ENCODE measurements around the gene LARGE1. TPM values are rescaled to one million over a fixed set of nuclear protein-coding genes. Genes with fewer than 3 reads are reported as not detected.

The LARGE1 gene
- total RNA-seq, 1 donor from 2014 or later = 81.6 TPM

DNA sequence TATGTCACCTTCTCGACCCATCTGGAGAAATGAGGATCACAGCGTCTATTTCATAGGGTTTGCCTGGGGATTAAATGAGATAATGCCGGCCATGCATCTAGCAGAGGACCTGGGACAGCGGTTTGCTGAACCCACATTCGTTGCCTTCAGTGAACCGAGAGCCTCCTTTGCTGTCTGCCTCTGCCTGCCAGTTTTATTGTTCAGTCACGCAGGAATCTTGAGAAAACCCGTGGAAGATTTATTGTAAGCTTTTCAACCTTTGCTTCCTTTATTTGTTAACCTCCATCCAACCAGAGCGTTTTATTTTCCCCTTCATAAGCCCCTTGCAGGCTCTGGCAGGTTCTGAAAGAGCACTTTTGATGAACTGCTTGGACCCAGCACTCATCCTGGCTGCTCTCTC lies 659.8 kb downstream of the LARGE1 start:
- DNase-seq (ENCODE audit: low spot score) = no peak

DNA sequence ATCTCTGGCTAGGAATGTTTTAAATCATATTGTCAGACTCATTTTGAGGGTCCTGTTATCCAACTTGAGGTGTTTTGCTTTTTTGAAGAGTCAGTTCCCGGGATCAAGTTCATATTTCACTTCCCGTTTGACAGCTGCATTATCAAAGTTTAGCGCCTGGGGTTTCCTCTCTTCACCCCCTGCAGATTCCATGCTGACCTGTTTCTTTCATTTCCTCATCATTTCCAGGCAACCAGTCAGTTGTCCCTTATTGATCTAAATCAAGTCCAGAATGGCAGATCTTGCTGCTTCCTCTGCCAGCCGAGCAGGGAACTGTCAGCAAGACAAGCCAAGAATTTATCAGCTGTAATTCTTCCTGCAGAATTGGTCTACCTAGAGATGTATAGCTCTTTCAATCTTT lies 664.5 kb downstream of the LARGE1 start:
- no peak for DNase-seq (ENCODE audit: low spot score)

DNA sequence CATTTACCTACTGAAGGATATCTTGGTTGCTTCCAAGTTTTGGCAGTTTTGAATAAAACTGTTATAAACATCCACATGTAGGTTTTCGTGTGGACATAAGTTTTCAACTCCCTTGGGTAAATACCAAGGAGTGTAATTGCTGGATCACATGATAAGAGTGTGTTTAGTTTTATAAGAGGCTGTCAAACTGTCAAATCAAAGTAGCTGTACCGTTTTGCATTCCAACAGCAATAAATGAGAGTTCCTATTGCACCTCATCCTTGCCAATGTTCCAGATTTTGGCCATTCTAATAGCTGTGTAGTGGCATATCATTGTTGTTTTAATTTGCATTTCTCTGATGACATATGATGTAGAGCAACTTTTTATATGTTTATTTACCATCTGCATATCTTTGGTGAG lies 671.3 kb downstream of the LARGE1 start:
- no peak for DNase-seq (ENCODE audit: low spot score)

DNA sequence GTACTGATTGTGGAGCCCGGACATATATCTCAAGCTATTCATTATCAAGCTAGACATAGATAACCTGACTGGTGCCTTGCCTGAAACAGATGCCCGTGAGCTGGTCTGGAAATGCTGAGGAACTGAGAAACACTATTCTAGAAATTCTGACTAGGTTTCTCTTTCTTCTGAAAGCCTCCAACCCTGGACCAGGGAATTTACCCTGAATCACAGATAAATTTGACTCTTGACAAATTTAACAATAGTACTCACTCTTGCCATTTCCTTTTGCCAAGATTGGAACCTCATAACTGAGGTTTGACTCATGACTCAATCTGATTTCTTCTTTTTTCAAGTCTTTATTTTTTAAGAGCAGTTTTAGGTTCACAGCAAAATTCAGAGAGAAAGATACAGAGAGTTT lies 672.5 kb downstream of the LARGE1 start:
- no peak for DNase-seq (ENCODE audit: low spot score)

DNA sequence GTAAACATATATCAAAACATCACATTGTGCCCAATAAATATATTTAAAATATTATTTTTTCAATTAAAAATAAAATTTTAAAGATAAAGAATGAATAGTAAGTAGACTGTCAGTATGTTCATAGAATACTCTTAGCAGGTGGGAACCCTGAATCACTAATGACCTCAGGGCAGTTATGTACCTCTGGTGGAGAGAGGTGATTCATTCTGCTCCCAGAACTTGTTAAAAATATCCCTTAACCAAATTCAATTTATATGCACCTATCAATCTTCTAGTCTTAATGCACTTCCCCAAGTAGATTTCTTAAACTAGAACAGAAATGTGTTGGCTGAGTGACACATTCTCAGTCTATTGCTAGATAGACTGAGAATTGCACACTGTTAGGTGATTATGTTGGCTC lies 678.2 kb downstream of the LARGE1 start:
- DNase-seq (ENCODE audit: low spot score) = no peak

DNA sequence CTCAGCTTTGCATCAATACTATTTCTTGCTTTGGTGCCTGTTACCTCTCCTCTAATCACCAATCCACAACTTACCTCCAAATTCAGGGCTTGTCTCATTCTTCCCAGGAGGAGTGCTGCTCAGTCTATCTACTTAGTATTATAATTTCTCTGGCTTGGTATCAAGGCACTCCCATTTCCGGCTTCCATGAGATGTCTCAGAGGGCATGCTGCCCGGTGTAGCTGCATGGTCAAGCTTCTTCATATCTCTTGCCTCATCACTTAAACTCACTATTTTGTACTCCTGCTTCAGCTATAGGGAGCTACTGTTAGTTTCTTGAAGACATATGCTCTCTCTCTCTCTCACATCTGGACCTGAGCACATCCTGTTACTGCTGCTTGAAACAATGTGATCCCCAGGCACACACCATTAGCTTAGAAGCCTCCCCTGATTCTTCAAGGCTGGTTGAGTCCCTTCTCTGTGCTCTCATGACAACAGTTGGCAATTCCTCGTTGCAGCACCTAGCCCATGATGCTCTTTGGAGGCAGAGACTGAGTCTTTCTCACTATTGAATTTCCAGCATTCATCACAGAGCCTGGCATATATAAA lies 679.3 kb downstream of the LARGE1 start:
- no peak for DNase-seq (ENCODE audit: low spot score)

DNA sequence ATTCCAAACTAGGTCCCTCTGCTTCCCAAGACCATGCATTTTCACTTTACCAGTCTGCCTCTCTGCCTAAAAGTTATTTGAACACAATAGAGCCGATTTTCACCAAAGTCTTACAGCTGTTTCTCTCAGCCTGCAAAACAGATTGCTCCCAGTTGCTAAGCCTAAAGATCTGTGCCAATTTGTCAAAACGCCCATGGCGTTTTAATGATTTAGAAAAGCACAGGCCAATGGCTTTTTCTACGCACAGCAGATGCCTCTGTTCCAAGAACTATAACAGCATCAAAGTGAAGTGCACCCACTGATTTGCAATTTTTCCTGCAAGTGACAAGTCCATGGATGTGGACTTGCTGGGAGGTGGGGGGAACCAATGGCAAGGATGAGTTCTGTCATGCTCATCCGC lies 688.2 kb downstream of the LARGE1 start:
- no peak for DNase-seq (ENCODE audit: low spot score)

DNA sequence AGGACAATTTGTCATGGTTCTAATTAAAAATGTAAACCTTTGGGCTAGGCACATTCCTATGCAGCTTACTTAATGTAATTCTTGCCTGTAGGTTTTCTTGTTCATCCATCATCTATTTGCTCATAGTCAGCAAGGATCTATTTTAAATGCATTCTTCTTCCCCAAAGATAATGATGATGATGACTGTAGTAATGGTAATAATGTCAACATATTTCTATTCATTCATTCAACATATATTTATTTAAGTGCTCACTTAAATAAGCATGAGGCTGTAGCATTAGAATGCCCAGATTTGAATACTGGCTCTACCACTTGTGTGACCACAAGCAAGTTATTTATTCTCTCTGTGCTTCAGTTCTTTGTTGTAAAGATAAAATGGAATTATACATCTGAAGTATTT lies 692.5 kb downstream of the LARGE1 start:
- no peak for DNase-seq (ENCODE audit: low spot score)

DNA sequence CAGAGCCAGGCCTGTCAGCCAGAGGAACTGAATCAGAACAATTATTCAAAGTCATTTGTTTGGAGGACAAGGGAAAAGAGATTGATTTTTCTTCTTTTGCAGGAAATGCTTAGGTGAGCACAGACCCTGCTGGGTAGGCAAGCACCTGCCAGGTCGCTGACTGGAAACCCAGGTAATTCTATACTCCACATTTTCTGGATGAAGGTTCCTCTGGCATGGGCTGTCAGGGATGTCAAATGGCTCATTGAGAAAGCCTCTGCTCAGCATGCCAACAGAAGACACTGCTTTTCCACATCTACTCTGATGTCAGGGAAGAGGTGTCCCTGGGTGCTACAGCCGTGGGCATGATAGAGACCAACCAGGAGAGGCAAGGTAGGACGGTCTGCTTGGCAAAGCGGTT lies 695.4 kb downstream of the LARGE1 start:
- no peak for DNase-seq (ENCODE audit: low spot score)

All from ureter (tissue), 1 donor.